Measurements from ENCODE around the gene EFHB.
"Not testable (repeated sequence)": the region's sequence is repeated elsewhere in the genome, so short reads cannot be mapped to it uniquely, and the experiment has no call there.

EFHB gene

DNA sequence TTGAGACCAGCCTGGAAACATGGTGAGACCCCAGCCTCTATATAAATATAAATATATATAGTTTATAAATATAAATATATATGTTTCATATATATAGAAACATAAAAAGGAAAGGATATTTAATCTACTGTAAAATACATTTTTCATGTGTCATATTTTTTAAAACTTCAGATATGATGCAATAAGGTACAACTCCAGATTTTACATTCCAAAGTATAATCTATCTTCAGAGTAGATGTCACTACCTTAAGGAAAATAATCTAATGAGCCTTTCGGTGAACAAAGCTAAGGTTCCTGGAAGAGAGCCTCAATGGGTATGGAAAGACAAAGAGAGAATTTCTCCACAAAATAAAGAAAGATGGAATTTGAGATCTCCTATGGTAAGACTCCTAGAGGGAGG, 16.9 kb downstream of the EFHB start:
- DNase-seq = no peak
- Histone ChIP-seq H3K36me3 (no peaks in the 10 kb centered on the region), H3K4me1 (no peaks in the 10 kb centered on the region), H3K9me3 (no peaks in the 10 kb centered on the region), H3K4me3 (ENCODE audit: low read depth, low read length) (no peak overlapping the region), H3K27me3 (no peaks in the 10 kb centered on the region)
- TF ChIP-seq, protein P1, sequence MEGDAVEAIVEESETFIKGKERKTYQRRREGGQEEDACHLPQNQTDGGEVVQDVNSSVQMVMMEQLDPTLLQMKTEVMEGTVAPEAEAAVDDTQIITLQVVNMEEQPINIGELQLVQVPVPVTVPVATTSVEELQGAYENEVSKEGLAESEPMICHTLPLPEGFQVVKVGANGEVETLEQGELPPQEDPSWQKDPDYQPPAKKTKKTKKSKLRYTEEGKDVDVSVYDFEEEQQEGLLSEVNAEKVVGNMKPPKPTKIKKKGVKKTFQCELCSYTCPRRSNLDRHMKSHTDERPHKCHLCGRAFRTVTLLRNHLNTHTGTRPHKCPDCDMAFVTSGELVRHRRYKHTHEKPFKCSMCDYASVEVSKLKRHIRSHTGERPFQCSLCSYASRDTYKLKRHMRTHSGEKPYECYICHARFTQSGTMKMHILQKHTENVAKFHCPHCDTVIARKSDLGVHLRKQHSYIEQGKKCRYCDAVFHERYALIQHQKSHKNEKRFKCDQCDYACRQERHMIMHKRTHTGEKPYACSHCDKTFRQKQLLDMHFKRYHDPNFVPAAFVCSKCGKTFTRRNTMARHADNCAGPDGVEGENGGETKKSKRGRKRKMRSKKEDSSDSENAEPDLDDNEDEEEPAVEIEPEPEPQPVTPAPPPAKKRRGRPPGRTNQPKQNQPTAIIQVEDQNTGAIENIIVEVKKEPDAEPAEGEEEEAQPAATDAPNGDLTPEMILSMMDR (IDR thresholded peaks at IDR 0.05; ENCODE audit: low read depth, low read length) = no peak

DNA sequence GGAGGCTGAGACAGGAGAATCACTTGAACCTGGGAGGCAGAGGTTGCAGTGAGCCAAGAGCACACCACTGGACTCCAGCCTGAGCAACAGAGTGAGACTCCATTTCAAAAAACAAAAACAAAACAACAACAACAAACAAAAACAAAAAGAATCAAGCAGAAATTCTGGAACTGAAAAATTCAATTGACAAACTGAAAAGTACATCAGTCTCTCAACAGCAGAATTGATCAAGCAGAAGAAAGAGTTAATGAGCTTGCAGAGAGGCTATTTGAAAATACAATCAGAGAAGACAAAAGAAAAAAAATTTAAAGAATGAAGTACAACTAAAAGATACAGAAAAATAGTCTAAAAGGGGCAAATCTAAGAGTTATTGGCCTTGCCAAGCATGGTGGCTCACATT, 22.6 kb downstream of the EFHB start:
- TF ChIP-seq, protein P1 (IDR thresholded peaks at IDR 0.05; ENCODE audit: low read depth, low read length) = no peak
- H3K4me3 ChIP-seq (ENCODE audit: low read depth, low read length) = no peak overlapping the region
- no peak for DNase-seq
- no peaks in the 10 kb centered on the region for H3K27me3 ChIP-seq
- H3K36me3 ChIP-seq = no peaks in the 10 kb centered on the region
- H3K4me1 ChIP-seq = no peaks in the 10 kb centered on the region
- H3K9me3 ChIP-seq = no peaks in the 10 kb centered on the region

DNA sequence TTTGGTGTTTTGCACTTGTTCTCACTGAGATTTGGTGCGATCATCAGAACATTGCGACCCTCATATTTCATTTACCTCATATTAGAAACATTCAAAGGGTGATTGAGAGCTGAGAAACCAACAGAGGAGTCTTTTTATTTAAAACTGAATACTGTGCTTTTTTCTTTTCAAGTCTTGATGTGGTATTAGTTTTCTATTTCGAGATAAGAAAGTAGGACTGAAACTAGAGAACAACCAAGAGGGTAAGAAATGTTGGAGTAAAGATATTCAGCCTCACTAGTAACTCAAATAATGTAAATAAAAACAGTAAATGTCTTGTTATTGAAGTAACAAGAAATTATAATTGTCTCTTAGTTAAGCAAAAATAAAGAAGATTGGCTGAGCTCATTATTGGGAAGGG, 26.5 kb downstream of the EFHB start:
- TF ChIP-seq, protein P1 (IDR thresholded peaks at IDR 0.05; ENCODE audit: low read depth, low read length) = no peak
- DNase-seq = no peak
- no peaks in the 10 kb centered on the region for H3K9me3 ChIP-seq
- H3K4me1 ChIP-seq = no peaks in the 10 kb centered on the region
- H3K36me3 ChIP-seq = no peaks in the 10 kb centered on the region
- no peak overlapping the region for H3K4me3 ChIP-seq (ENCODE audit: low read depth, low read length)
- no peaks in the 10 kb centered on the region for H3K27me3 ChIP-seq

DNA sequence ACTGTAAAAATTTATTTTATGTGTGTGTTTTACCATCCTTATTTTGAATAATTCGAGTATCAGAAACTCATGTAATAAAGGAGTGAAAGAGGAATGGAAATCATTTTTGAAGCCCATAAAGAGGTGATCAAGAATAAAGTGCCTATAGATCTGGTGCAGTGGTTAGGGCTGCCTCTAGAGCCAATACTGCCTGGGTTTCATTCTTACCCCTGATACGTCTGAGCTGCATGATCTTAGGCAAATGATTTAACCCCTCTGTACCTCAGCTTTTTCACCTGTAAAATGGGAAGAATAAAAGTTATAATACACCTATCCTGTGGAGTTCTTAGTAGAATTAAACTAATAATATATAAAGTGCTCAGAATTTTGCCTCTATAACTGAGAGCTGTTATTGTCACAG, 30.4 kb downstream of the EFHB start:
- no peaks in the 10 kb centered on the region for H3K36me3 ChIP-seq
- no peaks in the 10 kb centered on the region for H3K9me3 ChIP-seq
- TF ChIP-seq, protein P1 (IDR thresholded peaks at IDR 0.05; ENCODE audit: low read depth, low read length) = no peak
- no peaks in the 10 kb centered on the region for H3K4me1 ChIP-seq
- no peaks in the 10 kb centered on the region for H3K27me3 ChIP-seq
- H3K4me3 ChIP-seq (ENCODE audit: low read depth, low read length) = no peak overlapping the region
- no peak for DNase-seq

DNA sequence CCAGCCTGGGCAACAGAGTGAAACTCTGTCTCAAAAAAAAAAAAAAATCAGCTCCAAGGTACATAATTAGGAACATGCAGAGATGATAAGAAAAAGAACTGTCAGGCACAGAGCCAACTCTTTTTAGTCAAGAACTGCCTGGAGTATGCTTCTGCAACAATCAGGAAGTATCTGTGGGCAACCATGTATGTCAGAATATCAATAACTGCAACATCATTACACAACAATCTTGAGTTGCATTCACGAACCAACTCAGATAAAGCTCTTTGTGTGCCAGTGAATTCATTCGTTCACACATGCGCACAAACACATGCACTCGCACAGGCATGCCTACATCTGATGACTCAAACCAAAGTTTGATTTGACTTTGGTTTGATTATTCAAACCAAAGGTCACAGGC, 32.1 kb downstream of the EFHB start:
- H3K36me3 ChIP-seq = no peaks in the 10 kb centered on the region
- peak; percentile 8 for DNase-seq
- H3K4me3 ChIP-seq (ENCODE audit: low read depth, low read length) = no peak overlapping the region
- H3K9me3 ChIP-seq = no peaks in the 10 kb centered on the region
- TF ChIP-seq, protein P1 (IDR thresholded peaks at IDR 0.05; ENCODE audit: low read depth, low read length) = no peak
- H3K4me1 ChIP-seq = no peaks in the 10 kb centered on the region
- H3K27me3 ChIP-seq = no peaks in the 10 kb centered on the region

DNA sequence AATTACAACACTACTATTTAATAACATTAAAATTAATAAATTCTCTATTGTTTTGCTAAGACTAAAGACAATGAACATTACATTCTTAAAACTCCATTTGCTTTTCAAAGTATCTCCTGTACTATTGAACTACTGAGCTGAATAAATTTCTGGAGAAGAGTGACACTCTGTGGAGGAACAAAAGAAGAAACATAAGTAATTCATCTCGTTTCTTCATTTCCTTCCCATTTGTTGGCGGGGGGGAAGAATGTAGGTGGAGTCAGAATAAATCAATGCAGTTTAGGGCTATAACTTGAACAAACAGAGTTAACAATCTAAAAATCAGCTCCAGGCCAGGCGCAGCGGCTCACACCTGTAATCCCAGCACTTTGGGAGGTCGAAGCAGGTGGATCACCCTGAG, 32.7 kb downstream of the EFHB start:
- no peaks in the 10 kb centered on the region for H3K4me1 ChIP-seq
- no peak for DNase-seq
- H3K9me3 ChIP-seq = no peaks in the 10 kb centered on the region
- H3K36me3 ChIP-seq = no peaks in the 10 kb centered on the region
- TF ChIP-seq, protein P1 (IDR thresholded peaks at IDR 0.05; ENCODE audit: low read depth, low read length) = no peak
- no peak overlapping the region for H3K4me3 ChIP-seq (ENCODE audit: low read depth, low read length)
- H3K27me3 ChIP-seq = no peaks in the 10 kb centered on the region

DNA sequence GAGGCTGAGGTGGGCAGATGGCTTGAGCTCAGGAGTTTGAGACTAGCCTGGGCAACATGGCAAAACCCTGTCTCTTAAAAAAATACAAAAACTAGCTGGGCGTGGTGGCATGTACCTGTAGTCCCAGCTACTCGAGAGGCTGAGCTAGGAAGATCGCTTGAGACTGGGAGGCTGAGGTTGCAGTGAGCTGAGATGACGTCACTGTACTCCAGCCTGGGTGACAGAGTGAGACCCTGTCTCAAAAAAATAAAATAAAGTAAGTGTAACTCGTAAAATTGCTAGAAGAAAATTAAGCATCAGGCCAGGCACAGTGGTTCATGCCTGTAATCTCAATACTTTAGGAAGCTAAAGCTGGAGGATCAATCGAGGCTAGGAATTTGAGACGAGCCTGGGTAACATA, 34.2 kb downstream of the EFHB start:
- not testable (repeated sequence) for DNase-seq; H3K4me1 ChIP-seq; H3K27me3 ChIP-seq; H3K4me3 ChIP-seq (ENCODE audit: low read depth, low read length); H3K36me3 ChIP-seq; H3K9me3 ChIP-seq

All from BE2C (cell line).